Measurements from ENCODE around the gene CHN1.

CHN1 gene

DNA sequence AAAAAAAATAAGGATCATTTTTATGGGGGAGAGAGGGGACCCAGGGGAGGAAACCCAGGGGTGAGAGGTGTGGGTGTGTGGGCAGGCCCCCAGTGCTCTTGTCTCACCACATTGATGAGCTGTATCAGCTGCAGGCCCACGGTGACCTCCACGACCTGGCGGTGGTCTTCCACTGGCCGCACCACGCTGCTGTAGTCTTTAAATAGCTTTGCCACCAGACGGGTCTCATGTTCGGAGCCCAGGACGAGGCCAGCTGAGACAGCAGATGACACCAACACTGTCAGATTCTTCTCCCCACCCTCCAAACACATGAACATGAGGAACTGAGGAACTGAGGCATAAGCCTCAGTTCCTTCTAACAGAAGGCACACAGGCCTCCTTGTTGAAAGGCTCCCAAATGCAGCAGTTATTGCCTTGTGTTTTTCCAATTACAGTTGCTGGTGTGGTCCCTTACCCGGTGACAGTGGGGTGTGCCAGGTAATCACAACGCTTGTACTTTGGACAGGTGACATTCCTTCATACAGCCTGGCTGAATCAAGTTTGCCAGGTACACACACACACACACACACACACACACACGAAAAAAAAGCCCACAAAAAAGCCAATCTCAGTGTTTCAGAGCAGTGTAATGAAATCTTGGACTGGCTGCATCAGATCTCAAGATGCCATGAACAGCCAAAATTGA lies 245.7 kb downstream of the CHN1 start:
- Histone ChIP-seq H4K8ac (ENCODE audit: low read depth, low read length) (no peak overlapping the region), H4K12ac (ENCODE audit: low read depth, low read length) (no peak overlapping the region), H3K4me2 (ENCODE audit: low read length) (no peak overlapping the region), H3K14ac (ENCODE audit: low read length) (no peak overlapping the region), H2BK12ac (ENCODE audit: low read length) (no peak overlapping the region), H3K18ac (ENCODE audit: low read length) (no peak overlapping the region), H3K4me3 (ENCODE audit: low read depth, low read length) (no peak overlapping the region), H3K27ac (ENCODE audit: low read depth, low read length) (no peak overlapping the region), H3K4me1 (ENCODE audit: control insufficient read depth in 1 of 2, insufficient read depth in 2 of 2, low read length in 2 of 2) (peaks cover 3 to 6% of the 10 kb centered on the region in 2 experiments), H3K79me2 (ENCODE audit: control insufficient read depth, insufficient read depth, low read length, poor library complexity) (no peaks in the 10 kb centered on the region), H3K36me3 (ENCODE audit: control insufficient read depth in 1 of 2, insufficient read depth in 2 of 2, low read length in 2 of 2) (no peaks in the 10 kb centered on the region), H3K27me3 (ENCODE audit: insufficient read depth, low read length) (no peaks in the 10 kb centered on the region), H4K91ac (ENCODE audit: low read depth, low read length) (no peak overlapping the region), H3K4ac (ENCODE audit: low read depth, low read length) (no peak overlapping the region), H2BK120ac (ENCODE audit: insufficient read depth, low read length, poor library complexity) (no peak overlapping the region), H2AK5ac (ENCODE audit: low read length) (peak overlapping the region; percentile 45), H3K23ac (ENCODE audit: low read length) (no peak overlapping the region), H3K9ac (ENCODE audit: low read length) (no peak overlapping the region), H2BK5ac (ENCODE audit: low read depth, low read length, poor library complexity) (no peak overlapping the region), H3K79me1 (ENCODE audit: low read length) (no peaks in the 10 kb centered on the region), H2AFZ (ENCODE audit: insufficient read depth, low read length, poor library complexity) (no peak overlapping the region), H3K9me3 (ENCODE audit: insufficient read depth, low read depth, low read length) (no peaks in the 10 kb centered on the region)
- DNase-seq, result no peak
- WGBS (ENCODE audit: extremely low coverage, insufficient coverage, insufficient read length), result no CpG with 5 or more reads among the region's 11 CpGs

GRCh38 chr2:174756743-174757142 lies 248.4 kb downstream of the CHN1 start:
- Histone ChIP-seq H3K27ac (ENCODE audit: low read depth, low read length) (no peak overlapping the region), H3K9me3 (ENCODE audit: insufficient read depth, low read depth, low read length) (no peaks in the 10 kb centered on the region), H4K8ac (ENCODE audit: low read depth, low read length) (no peak overlapping the region), H3K9ac (ENCODE audit: low read length) (no peak overlapping the region), H3K4me3 (ENCODE audit: low read depth, low read length) (no peak overlapping the region), H3K14ac (ENCODE audit: low read length) (no peak overlapping the region), H4K91ac (ENCODE audit: low read depth, low read length) (no peak overlapping the region), H2BK120ac (ENCODE audit: insufficient read depth, low read length, poor library complexity) (no peak overlapping the region), H2BK12ac (ENCODE audit: low read length) (no peak overlapping the region), H3K4ac (ENCODE audit: low read depth, low read length) (no peak overlapping the region), H3K18ac (ENCODE audit: low read length) (no peak overlapping the region), H2BK5ac (ENCODE audit: low read depth, low read length, poor library complexity) (no peak overlapping the region), H3K79me1 (ENCODE audit: low read length) (no peaks in the 10 kb centered on the region), H4K12ac (ENCODE audit: low read depth, low read length) (no peak overlapping the region), H2AK5ac (ENCODE audit: low read length) (no peak overlapping the region), H3K27me3 (ENCODE audit: insufficient read depth, low read length) (no peaks in the 10 kb centered on the region), H2AFZ (ENCODE audit: insufficient read depth, low read length, poor library complexity) (no peak overlapping the region), H3K4me1 (ENCODE audit: control insufficient read depth in 1 of 2, insufficient read depth in 2 of 2, low read length in 2 of 2) (no peaks in the 10 kb centered on the region), H3K79me2 (ENCODE audit: control insufficient read depth, insufficient read depth, low read length, poor library complexity) (no peaks in the 10 kb centered on the region), H3K4me2 (ENCODE audit: low read length) (no peak overlapping the region), H3K23ac (ENCODE audit: low read length) (no peak overlapping the region), H3K36me3 (ENCODE audit: control insufficient read depth in 1 of 2, insufficient read depth in 2 of 2, low read length in 2 of 2) (no peaks in the 10 kb centered on the region)
- DNase-seq, result no peak
- WGBS (ENCODE audit: extremely low coverage, insufficient coverage, insufficient read length), result no CpG with 5 or more reads among the region's 10 CpGs

DNA sequence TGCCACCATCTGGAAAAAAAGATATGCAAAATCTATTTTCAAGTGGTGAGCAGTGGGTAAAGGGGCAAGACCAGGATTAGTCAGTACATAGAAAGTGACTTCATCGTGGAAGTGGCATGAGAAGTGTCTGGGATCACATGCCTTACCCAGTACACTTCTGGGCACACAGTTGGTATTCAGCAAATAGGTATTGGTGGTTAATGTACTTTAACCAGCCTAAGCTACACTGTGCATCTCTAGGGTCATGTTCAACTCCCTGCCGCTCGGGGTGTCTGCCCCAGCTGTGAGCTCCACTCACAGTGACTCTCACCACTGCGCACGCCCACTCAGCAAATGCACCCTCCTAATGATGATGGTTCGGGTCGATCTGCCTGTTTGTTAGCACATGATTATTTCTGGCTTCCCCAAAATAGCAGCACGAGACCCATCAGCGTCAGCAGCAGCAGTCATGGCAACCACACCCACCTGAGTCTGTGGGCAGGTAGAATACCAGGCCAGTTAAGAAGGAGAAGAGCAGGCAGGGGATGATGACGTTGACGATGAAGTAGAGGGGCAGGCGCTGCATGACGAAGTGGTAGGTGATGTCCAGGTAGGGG lies 252.0 kb downstream of the CHN1 start:
- no CpG with 5 or more reads among the region's 13 CpGs for WGBS (ENCODE audit: extremely low coverage, insufficient coverage, insufficient read length)

GRCh38 chr2:174752403-174753037 lies 252.7 kb downstream of the CHN1 start:
- H3K18ac ChIP-seq (ENCODE audit: low read length), result no peak overlapping the region
- WGBS (ENCODE audit: extremely low coverage, insufficient coverage, insufficient read length), result no CpG with 5 or more reads among the region's 4 CpGs
- H2BK12ac ChIP-seq (ENCODE audit: low read length), result no peak overlapping the region
- no peak overlapping the region for H4K12ac ChIP-seq (ENCODE audit: low read depth, low read length)
- no peak overlapping the region for H3K4me3 ChIP-seq (ENCODE audit: low read depth, low read length)
- no peak overlapping the region for H4K8ac ChIP-seq (ENCODE audit: low read depth, low read length)
- H3K27ac ChIP-seq (ENCODE audit: low read depth, low read length), result no peak overlapping the region
- no peaks in the 10 kb centered on the region for H3K27me3 ChIP-seq (ENCODE audit: insufficient read depth, low read length)
- no peak overlapping the region for H2BK120ac ChIP-seq (ENCODE audit: insufficient read depth, low read length, poor library complexity)
- peaks cover 0 to 2% of the 10 kb centered on the region in 2 experiments for H3K4me1 ChIP-seq (ENCODE audit: control insufficient read depth in 1 of 2, insufficient read depth in 2 of 2, low read length in 2 of 2)
- no peak overlapping the region for H2BK5ac ChIP-seq (ENCODE audit: low read depth, low read length, poor library complexity)
- H3K14ac ChIP-seq (ENCODE audit: low read length), result no peak overlapping the region
- H2AFZ ChIP-seq (ENCODE audit: insufficient read depth, low read length, poor library complexity), result no peak overlapping the region
- H3K23ac ChIP-seq (ENCODE audit: low read length), result no peak overlapping the region
- no peak overlapping the region for H3K4me2 ChIP-seq (ENCODE audit: low read length)
- no peaks in the 10 kb centered on the region for H3K36me3 ChIP-seq (ENCODE audit: control insufficient read depth in 1 of 2, insufficient read depth in 2 of 2, low read length in 2 of 2)
- no peak overlapping the region for H3K4ac ChIP-seq (ENCODE audit: low read depth, low read length)
- no peak overlapping the region for H4K91ac ChIP-seq (ENCODE audit: low read depth, low read length)
- H3K79me1 ChIP-seq (ENCODE audit: low read length), result peaks cover 2% of the 10 kb centered on the region
- no peaks in the 10 kb centered on the region for H3K9me3 ChIP-seq (ENCODE audit: insufficient read depth, low read depth, low read length)
- H3K79me2 ChIP-seq (ENCODE audit: control insufficient read depth, insufficient read depth, low read length, poor library complexity), result no peaks in the 10 kb centered on the region
- no peak for DNase-seq
- H3K9ac ChIP-seq (ENCODE audit: low read length), result no peak overlapping the region
- H2AK5ac ChIP-seq (ENCODE audit: low read length), result no peak overlapping the region

More for the DNA sequence above, 252.0 kb downstream of the CHN1 start:
- no peak overlapping the region for H3K4ac ChIP-seq (ENCODE audit: low read depth, low read length)
- H3K27me3 ChIP-seq (ENCODE audit: insufficient read depth, low read length), result no peaks in the 10 kb centered on the region
- no peak overlapping the region for H3K18ac ChIP-seq (ENCODE audit: low read length)
- H2BK5ac ChIP-seq (ENCODE audit: low read depth, low read length, poor library complexity), result no peak overlapping the region
- H3K36me3 ChIP-seq (ENCODE audit: control insufficient read depth in 1 of 2, insufficient read depth in 2 of 2, low read length in 2 of 2), result no peaks in the 10 kb centered on the region
- H4K91ac ChIP-seq (ENCODE audit: low read depth, low read length), result no peak overlapping the region
- H2AK5ac ChIP-seq (ENCODE audit: low read length), result no peak overlapping the region
- H4K12ac ChIP-seq (ENCODE audit: low read depth, low read length), result no peak overlapping the region
- no peaks in the 10 kb centered on the region for H3K9me3 ChIP-seq (ENCODE audit: insufficient read depth, low read depth, low read length)
- H2BK12ac ChIP-seq (ENCODE audit: low read length), result no peak overlapping the region
- H3K14ac ChIP-seq (ENCODE audit: low read length), result no peak overlapping the region
- H3K4me3 ChIP-seq (ENCODE audit: low read depth, low read length), result no peak overlapping the region
- no peak for DNase-seq
- peaks cover 2% of the 10 kb centered on the region for H3K79me1 ChIP-seq (ENCODE audit: low read length)
- no peak overlapping the region for H2AFZ ChIP-seq (ENCODE audit: insufficient read depth, low read length, poor library complexity)
- no peak overlapping the region for H4K8ac ChIP-seq (ENCODE audit: low read depth, low read length)
- H3K4me2 ChIP-seq (ENCODE audit: low read length), result no peak overlapping the region
- no peak overlapping the region for H2BK120ac ChIP-seq (ENCODE audit: insufficient read depth, low read length, poor library complexity)
- H3K79me2 ChIP-seq (ENCODE audit: control insufficient read depth, insufficient read depth, low read length, poor library complexity), result no peaks in the 10 kb centered on the region
- H3K9ac ChIP-seq (ENCODE audit: low read length), result no peak overlapping the region
- H3K27ac ChIP-seq (ENCODE audit: low read depth, low read length), result no peak overlapping the region
- H3K4me1 ChIP-seq (ENCODE audit: control insufficient read depth in 1 of 2, insufficient read depth in 2 of 2, low read length in 2 of 2), result peaks cover 0 to 2% of the 10 kb centered on the region in 2 experiments
- no peak overlapping the region for H3K23ac ChIP-seq (ENCODE audit: low read length)
